ENCODE measurements around the gene USP21. TPM values are rescaled to one million over a fixed set of nuclear protein-coding genes. Genes with fewer than 3 reads are reported as not detected.
A peak's percentile ranks its signal among the peaks of the same experiment; 100 is the strongest.

Gene USP21
- total RNA-seq, 4 donors from 2014 or later, result 11.6 to 52.8 (median 39.0) TPM

GRCh38 chr1:161198897-161199431 is 39.7 kb downstream of the USP21 start, which contains the start of gene ADAMTS4:
ADAMTS4 (minus strand) TSS chr1:161199054; CDS start chr1:161198627, 427 bp downstream.
- H3K4me1 ChIP-seq, result peaks cover 0 to 42% (median 8%) of the 10 kb centered on the region in 4 donors
- TF ChIP-seq POLR2A (IDR thresholded peaks at IDR 0.05) (peak in 1 of 2 donors; percentile 48), CTCF (IDR thresholded peaks at IDR 0.05) (no peak)
- peak within 1 kb of the TSS; percentile 79 to 95 (median 88) for H3K27ac ChIP-seq
- peaks cover 0 to 6% (median 0%) of the 10 kb centered on the region in 3 donors for H3K36me3 ChIP-seq
- H3K9me3 ChIP-seq, result no peaks in the 10 kb centered on the region
- DNase-seq, result peak in 1 of 3 donors; percentile 73
- H3K27me3 ChIP-seq, result no peaks in the 10 kb centered on the region
- H3K4me3 ChIP-seq, result peak within 1 kb of the TSS; percentile 2 to 45 (median 26)

GRCh38 chr1:161199506-161200139 is 40.3 kb downstream of the USP21 start:
- peaks cover 0 to 48% (median 6%) of the 10 kb centered on the region in 4 donors for H3K4me1 ChIP-seq
- DNase-seq, result no peak
- H3K4me3 ChIP-seq, result no peak overlapping the region
- peak overlapping the region; percentile 79 to 95 (median 88) for H3K27ac ChIP-seq
- no peak for TF ChIP-seq POLR2A (IDR thresholded peaks at IDR 0.05)
- no peak for TF ChIP-seq CTCF (IDR thresholded peaks at IDR 0.05)
- H3K27me3 ChIP-seq, result no peaks in the 10 kb centered on the region
- H3K9me3 ChIP-seq, result no peaks in the 10 kb centered on the region
- peaks cover 0 to 12% (median 0%) of the 10 kb centered on the region in 3 donors for H3K36me3 ChIP-seq

GRCh38 chr1:161200421-161200991 is 41.2 kb downstream of the USP21 start:
- no peak for TF ChIP-seq POLR2A (IDR thresholded peaks at IDR 0.05)
- TF ChIP-seq CTCF (IDR thresholded peaks at IDR 0.05), result no peak
- Histone ChIP-seq H3K27ac (peak overlapping the region; percentile 79 to 95 (median 88)), H3K4me1 (peaks cover 0 to 57% (median 2%) of the 10 kb centered on the region in 4 donors), H3K9me3 (no peaks in the 10 kb centered on the region), H3K36me3 (peaks cover 0 to 21% (median 0%) of the 10 kb centered on the region in 3 donors), H3K27me3 (no peaks in the 10 kb centered on the region), H3K4me3 (no peak overlapping the region)
- DNase-seq, result no peak

- H3K27ac ChIP-seq, result peak overlapping the region; percentile 79 to 95 (median 88)
- no peaks in the 10 kb centered on the region for H3K27me3 ChIP-seq
- peak in 1 of 3 donors; percentile 69 for DNase-seq
- H3K4me1 ChIP-seq, result peaks cover 0 to 64% (median 2%) of the 10 kb centered on the region in 4 donors
- no peak for TF ChIP-seq CTCF (IDR thresholded peaks at IDR 0.05)
- no peak for TF ChIP-seq POLR2A (IDR thresholded peaks at IDR 0.05)
- H3K4me3 ChIP-seq, result peak overlapping the region; percentile 62 to 72 (median 67)
- peaks cover 0 to 28% (median 0%) of the 10 kb centered on the region in 3 donors for H3K36me3 ChIP-seq
- no peaks in the 10 kb centered on the region for H3K9me3 ChIP-seq
Measured at GRCh38 chr1:161200992-161201835, 41.9 kb downstream of the USP21 start.

Data from Peyer's patch (tissue), 4 donors.